ENCODE measurements around the gene ADRM1.

Gene ADRM1

GRCh38 chr20:62306414-62307187 is 3.8 kb downstream of the ADRM1 start:
- TF ChIP-seq CTCF (IDR thresholded peaks at IDR 0.05; ENCODE audit: low read depth, low read length) = no peak
- no peak for TF ChIP-seq EZH2phosphoT487 (IDR thresholded peaks at IDR 0.05; ENCODE audit: low read depth)
- H3K9me3 ChIP-seq (ENCODE audit: insufficient read depth, low read length) = no peaks in the 10 kb centered on the region
- H3K79me2 ChIP-seq (ENCODE audit: low read length) = peaks cover 40% of the 10 kb centered on the region
- H3K27ac ChIP-seq (ENCODE audit: low read length) = no peak overlapping the region
- H2AFZ ChIP-seq (ENCODE audit: low read depth, low read length) = no peak overlapping the region
- H3K4me1 ChIP-seq (ENCODE audit: low read length) = peaks cover 13% of the 10 kb centered on the region
- no peak overlapping the region for H3K4me2 ChIP-seq (ENCODE audit: low read length)
- H3K27me3 ChIP-seq (ENCODE audit: low read depth, low read length) = no peaks in the 10 kb centered on the region
- H3K4me3 ChIP-seq (ENCODE audit: low read length) = no peak overlapping the region
- peaks cover 44% of the 10 kb centered on the region for H3K36me3 ChIP-seq (replicated peaks; ENCODE audit: low read depth, low read length)
- H3K9ac ChIP-seq (ENCODE audit: low read length) = no peak overlapping the region
- peaks cover 28% of the 10 kb centered on the region for H4K20me1 ChIP-seq (ENCODE audit: insufficient read depth, low read length)

DNA sequence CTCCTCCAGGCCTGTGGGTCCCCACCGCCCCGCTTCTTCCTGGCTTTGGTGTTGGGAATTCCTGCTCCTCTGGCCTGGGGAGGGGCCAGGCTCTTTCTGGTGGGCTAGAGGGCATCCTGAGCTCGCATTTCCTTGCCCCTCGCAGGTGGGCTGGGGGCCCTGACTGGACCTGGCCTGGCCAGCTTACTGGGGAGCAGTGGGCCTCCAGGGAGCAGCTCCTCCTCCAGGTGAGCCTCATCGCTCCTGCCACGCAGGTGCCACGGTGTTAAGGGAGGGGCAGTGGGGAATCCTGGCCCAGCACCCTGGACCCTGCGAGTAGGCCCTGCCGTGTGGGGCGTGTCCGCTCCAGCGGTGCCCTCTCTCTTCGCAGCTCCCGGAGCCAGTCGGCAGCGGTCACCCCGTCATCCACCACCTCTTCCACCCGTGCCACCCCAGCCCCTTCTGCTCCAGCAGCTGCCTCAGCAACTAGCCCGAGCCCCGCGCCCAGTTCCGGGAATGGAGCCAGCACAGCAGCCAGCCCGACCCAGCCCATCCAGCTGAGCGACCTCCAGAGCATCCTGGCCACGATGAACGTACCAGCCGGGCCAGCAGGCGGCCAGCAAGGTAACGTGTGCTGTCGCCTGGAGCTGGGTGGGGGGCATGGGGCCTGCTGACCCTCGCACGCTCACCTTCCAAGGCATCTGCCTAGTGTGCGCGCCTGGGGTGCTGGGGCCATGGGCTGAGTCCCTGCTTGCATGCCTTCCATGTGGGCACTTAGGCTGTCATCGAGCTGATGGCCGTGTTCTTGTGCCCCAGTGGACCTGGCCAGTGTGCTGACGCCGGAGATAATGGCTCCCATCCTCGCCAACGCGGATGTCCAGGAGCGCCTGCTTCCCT is 4.7 kb downstream of the ADRM1 start:
- no peak overlapping the region for H3K4me2 ChIP-seq (ENCODE audit: low read length)
- H3K9me3 ChIP-seq (ENCODE audit: insufficient read depth, low read length) = no peaks in the 10 kb centered on the region
- no peak overlapping the region for H3K27ac ChIP-seq (ENCODE audit: low read length)
- H4K20me1 ChIP-seq (ENCODE audit: insufficient read depth, low read length) = peaks cover 28% of the 10 kb centered on the region
- H3K9ac ChIP-seq (ENCODE audit: low read length) = no peak overlapping the region
- H2AFZ ChIP-seq (ENCODE audit: low read depth, low read length) = no peak overlapping the region
- H3K79me2 ChIP-seq (ENCODE audit: low read length) = peaks cover 40% of the 10 kb centered on the region
- no peak overlapping the region for H3K4me3 ChIP-seq (ENCODE audit: low read length)
- peaks cover 44% of the 10 kb centered on the region for H3K36me3 ChIP-seq (replicated peaks; ENCODE audit: low read depth, low read length)
- peaks cover 13% of the 10 kb centered on the region for H3K4me1 ChIP-seq (ENCODE audit: low read length)
- no peak for TF ChIP-seq CTCF (IDR thresholded peaks at IDR 0.05; ENCODE audit: low read depth, low read length)
- no peak for TF ChIP-seq EZH2phosphoT487 (IDR thresholded peaks at IDR 0.05; ENCODE audit: low read depth)
- H3K27me3 ChIP-seq (ENCODE audit: low read depth, low read length) = no peaks in the 10 kb centered on the region

DNA sequence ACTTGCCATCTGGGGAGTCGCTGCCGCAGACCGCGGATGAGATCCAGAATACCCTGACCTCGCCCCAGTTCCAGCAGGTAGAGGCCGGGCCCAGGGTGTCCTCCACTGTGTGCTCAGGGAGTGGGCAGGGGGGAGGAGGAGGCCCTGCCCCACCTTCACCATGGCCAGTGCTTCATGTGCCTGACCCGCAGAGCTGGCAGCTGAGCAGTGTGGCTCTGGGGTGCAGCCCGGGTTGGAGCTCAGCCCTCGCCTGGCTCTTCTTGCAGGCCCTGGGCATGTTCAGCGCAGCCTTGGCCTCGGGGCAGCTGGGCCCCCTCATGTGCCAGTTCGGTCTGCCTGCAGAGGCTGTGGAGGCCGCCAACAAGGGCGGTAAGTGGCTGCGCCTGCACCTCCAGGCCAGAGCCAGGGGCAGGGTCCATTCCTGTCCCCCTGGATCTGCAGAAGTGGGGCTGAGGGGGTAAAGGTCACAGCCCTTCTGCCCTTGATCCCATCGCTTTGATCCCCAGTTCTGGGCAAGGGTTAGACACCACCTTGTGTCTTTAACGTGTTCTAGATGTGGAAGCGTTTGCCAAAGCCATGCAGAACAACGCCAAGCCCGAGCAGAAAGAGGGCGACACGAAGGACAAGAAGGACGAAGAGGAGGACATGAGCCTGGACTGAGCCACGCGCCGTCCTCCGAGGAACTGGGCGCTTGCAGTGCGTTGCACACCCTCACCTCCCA is 5.5 kb downstream of the ADRM1 start:
- Histone ChIP-seq H3K36me3 (replicated peaks; ENCODE audit: low read depth, low read length) (peaks cover 44% of the 10 kb centered on the region), H3K27ac (ENCODE audit: low read length) (no peak overlapping the region), H3K4me1 (ENCODE audit: low read length) (peaks cover 13% of the 10 kb centered on the region)

More for the DNA sequence above, 5.5 kb downstream of the ADRM1 start:
- no peaks in the 10 kb centered on the region for H3K9me3 ChIP-seq (ENCODE audit: insufficient read depth, low read length)
- H4K20me1 ChIP-seq (ENCODE audit: insufficient read depth, low read length) = peaks cover 28% of the 10 kb centered on the region
- H3K9ac ChIP-seq (ENCODE audit: low read length) = no peak overlapping the region
- H3K4me3 ChIP-seq (ENCODE audit: low read length) = no peak overlapping the region
- H3K79me2 ChIP-seq (ENCODE audit: low read length) = peaks cover 37% of the 10 kb centered on the region
- TF ChIP-seq CTCF (IDR thresholded peaks at IDR 0.05; ENCODE audit: low read depth, low read length) = no peak
- TF ChIP-seq EZH2phosphoT487 (IDR thresholded peaks at IDR 0.05; ENCODE audit: low read depth) = no peak
- no peak overlapping the region for H2AFZ ChIP-seq (ENCODE audit: low read depth, low read length)
- H3K27me3 ChIP-seq (ENCODE audit: low read depth, low read length) = no peaks in the 10 kb centered on the region
- no peak overlapping the region for H3K4me2 ChIP-seq (ENCODE audit: low read length)

Data from OCI-LY3 (cell line).